Right lobe of liver (tissue), 4 donors: ENCODE measurements around the gene RBMS3.

ENCODE experiments used
- POLR2A ChIP-seq: fragments of 450-650 bp; IDR thresholded peaks from one replicate; pipeline ENCODE4 v1.6.1; 2017; ENCODE audit warnings: antibody characterized with exemption, mild to moderate bottlenecking
- TF ChIP-seq, protein P1 (sequence below), 4 donors: fragments of 200-600 bp in 3 of 4; fragments of 450-650 bp in 1 of 4; IDR thresholded peaks; one replicate each; pipeline versions ENCODE4 v1.5.1 to v1.8.0; 2016 to 2022; ENCODE audit warnings: antibody characterized with exemption in 4 of 4, mild to moderate bottlenecking in 2 of 4
- donor health status: DM: no; HTN: no; CAD: no.
- donor health status: DM: no; HTN: no; CAD: no.
- donor health status: DM: no; HTN: yes; CAD: no.

DNA sequence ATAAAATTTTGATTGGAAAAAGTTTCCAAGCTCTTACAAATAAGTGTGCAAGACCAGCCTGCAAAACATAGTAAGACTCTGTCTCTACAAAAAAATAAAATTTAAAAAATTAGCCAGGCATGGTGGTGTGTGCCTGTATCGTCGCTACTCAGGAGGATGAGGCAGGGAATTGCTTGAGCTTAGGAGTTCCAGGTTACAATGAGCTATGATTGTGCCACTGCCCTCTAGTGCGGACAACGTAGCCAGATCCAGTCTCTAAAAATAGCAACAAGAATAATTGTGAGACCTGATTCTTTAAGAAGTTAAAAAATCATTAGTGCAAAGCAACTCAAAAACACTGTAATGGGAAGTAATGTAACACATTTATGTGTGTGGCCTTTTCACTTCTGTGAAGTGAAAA lies 251.6 kb downstream of the RBMS3 start:
- TF ChIP-seq, protein P1, sequence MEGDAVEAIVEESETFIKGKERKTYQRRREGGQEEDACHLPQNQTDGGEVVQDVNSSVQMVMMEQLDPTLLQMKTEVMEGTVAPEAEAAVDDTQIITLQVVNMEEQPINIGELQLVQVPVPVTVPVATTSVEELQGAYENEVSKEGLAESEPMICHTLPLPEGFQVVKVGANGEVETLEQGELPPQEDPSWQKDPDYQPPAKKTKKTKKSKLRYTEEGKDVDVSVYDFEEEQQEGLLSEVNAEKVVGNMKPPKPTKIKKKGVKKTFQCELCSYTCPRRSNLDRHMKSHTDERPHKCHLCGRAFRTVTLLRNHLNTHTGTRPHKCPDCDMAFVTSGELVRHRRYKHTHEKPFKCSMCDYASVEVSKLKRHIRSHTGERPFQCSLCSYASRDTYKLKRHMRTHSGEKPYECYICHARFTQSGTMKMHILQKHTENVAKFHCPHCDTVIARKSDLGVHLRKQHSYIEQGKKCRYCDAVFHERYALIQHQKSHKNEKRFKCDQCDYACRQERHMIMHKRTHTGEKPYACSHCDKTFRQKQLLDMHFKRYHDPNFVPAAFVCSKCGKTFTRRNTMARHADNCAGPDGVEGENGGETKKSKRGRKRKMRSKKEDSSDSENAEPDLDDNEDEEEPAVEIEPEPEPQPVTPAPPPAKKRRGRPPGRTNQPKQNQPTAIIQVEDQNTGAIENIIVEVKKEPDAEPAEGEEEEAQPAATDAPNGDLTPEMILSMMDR (IDR thresholded peaks at IDR 0.05) = no peak
- no peak for TF ChIP-seq POLR2A
